T-cell (primary cell): Measurements from ENCODE around the gene LHFPL4. TPM values are rescaled to one million over a fixed set of nuclear protein-coding genes. Genes with fewer than 3 reads are reported as not detected.

Experiments used
- ATAC-seq, 4 experiments: fragments of 200-7000 bp in 3 of 4; fragments of 150-1000 bp in 1 of 4; cut with Tn5 transposase; replicated peaks in 1 of 4; 1 replicate in 3 of 4; 2 replicates in 1 of 4; pipeline ENCODE4 v1.10.0; 2021; ENCODE audit warnings: moderate library complexity in 3 of 4, mild to moderate bottlenecking in 2 of 4, moderate number of reproducible peaks in 1 of 4
- CTCF ChIA-PET, 2 donors: fragments of 300-600 bp; sonication (Branson Sonifier 250); formaldehyde crosslinking; loops; one replicate each; lab custom pipeline; 2022; ENCODE audit warnings: antibody characterized with exemption in 2 of 2; lab: Charles Lee
- POLR2A ChIA-PET, 2 donors: fragments of 300-600 bp; sonication (Branson Sonifier 250); formaldehyde crosslinking; loops; one replicate each; lab custom pipeline; 2022; ENCODE audit warnings: antibody characterized with exemption in 2 of 2; lab: Charles Lee
- DNase-seq, 35 experiments: peaks; one replicate each; pipeline versions ENCODE4 v3.0.0 to v3.0.0-alpha.2; 2013 to 2023
- H3K27ac ChIP-seq: one replicate; pipeline ENCODE4 v1.5.1; 2013; ENCODE audit warnings: low read length
- H3K27me3 ChIP-seq, 2 experiments: replicated peaks in 1 of 2; 1 replicate in 1 of 2; 2 replicates in 1 of 2; pipeline versions ENCODE4 v1.6.1 to v1.7.0; 2013; ENCODE audit warnings: low read length in 1 of 2, mixed read lengths in 1 of 2; ENCODE audit not compliant: control insufficient read depth in 2 of 2, insufficient read depth in 2 of 2; ENCODE audit errors: extremely low read depth in 1 of 2
- H3K36me3 ChIP-seq, 2 donors: 1 replicate in 1 of 2; 2 replicates in 1 of 2; pipeline versions ENCODE4 v1.6.1 to v1.7.0; 2013; ENCODE audit warnings: low read length in 1 of 2; ENCODE audit not compliant: control insufficient read depth in 2 of 2, insufficient read depth in 1 of 2; ENCODE audit errors: extremely low read depth in 1 of 2
- H3K4me1 ChIP-seq, 2 experiments: 1 replicate in 1 of 2; 2 replicates in 1 of 2; pipeline versions ENCODE4 v1.6.1 to v1.7.0; 2013; ENCODE audit warnings: low read length in 2 of 2, mixed read lengths in 1 of 2; ENCODE audit not compliant: insufficient read depth in 2 of 2, control insufficient read depth in 1 of 2; ENCODE audit errors: extremely low read depth in 1 of 2
- H3K4me3 ChIP-seq, 2 donors: 1 replicate in 1 of 2; 2 replicates in 1 of 2; pipeline versions ENCODE4 v1.5.1 to v1.7.0; 2013; ENCODE audit warnings: mild to moderate bottlenecking in 2 of 2, low read length in 1 of 2, moderate library complexity in 1 of 2; ENCODE audit not compliant: control insufficient read depth in 1 of 2; ENCODE audit errors: extremely low read depth in 1 of 2
- H3K9me3 ChIP-seq: 2 replicates; pipeline ENCODE4 v1.7.0; 2013
- H3K27ac Mint-ChIP-seq, 2 donors: one replicate each; pipeline ENCODE4 v1.8.0; 2020 to 2021; ENCODE audit warnings: mild to moderate bottlenecking in 2 of 2, mixed read lengths in 2 of 2
- H3K27me3 Mint-ChIP-seq, 2 donors: one replicate each; pipeline ENCODE4 v1.8.0; 2021 to 2022; ENCODE audit warnings: mixed read lengths in 2 of 2
- H3K36me3 Mint-ChIP-seq: one replicate; pipeline ENCODE4 v1.8.0; 2021; ENCODE audit warnings: mixed read lengths
- H3K4me1 Mint-ChIP-seq, 3 donors: one replicate each; pipeline ENCODE4 v1.8.0; 2020 to 2022; ENCODE audit warnings: mixed read lengths in 3 of 3, mild to moderate bottlenecking in 1 of 3
- H3K4me3 Mint-ChIP-seq, 3 donors: one replicate each; pipeline ENCODE4 v1.8.0; 2020 to 2022; ENCODE audit warnings: mild to moderate bottlenecking in 3 of 3, mixed read lengths in 3 of 3, moderate library complexity in 3 of 3
- H3K9me3 Mint-ChIP-seq, 3 donors: one replicate each; pipeline ENCODE4 v1.8.0; 2020 to 2022; ENCODE audit warnings: mixed read lengths in 3 of 3
- WGBS: methylation state at CpG from one replicate; pipeline ENCODE4 v1.1.5; 2013; ENCODE audit warnings: missing lambda C conversion rate; ENCODE audit not compliant: insufficient coverage; 5-methylcytosine and 5-hydroxymethylcytosine counted together
- total RNA-seq, 35 experiments: library from RNA in 6 of 35; stranded (reverse) in 6 of 35; fragments of 120-200 nt in 1 of 35; gene quantifications; one replicate each; pipeline versions ENCODE4 v1.2.1 to v1.2.4 and lab custom pipeline; 2013 to 2026

The LHFPL4 gene
- total RNA-seq, 5 donors from 2014 or later (not counting 1 experiment from before 2014, with no cell fraction given): not detected

DNA sequence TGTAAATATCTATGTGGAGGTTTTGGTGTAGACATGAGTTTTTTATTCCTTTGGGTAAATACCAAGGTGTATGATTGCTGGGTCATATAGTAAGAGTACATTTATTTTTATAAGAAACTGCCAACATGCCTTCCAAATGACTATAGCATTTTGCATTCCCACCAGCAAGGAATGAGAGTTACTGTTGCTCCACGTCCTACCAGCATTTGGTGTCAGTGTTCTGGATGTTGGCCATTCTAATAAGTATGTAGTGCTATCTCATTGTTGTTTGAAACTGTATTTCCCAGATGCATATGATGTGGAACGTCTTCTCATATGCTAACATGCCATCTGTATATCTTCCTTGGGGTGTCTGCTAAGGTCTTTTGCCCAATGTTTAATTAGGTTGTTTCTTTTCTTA lies 38.7 kb downstream of the LHFPL4 start:
- H3K27me3 ChIP-seq: peaks cover 0 to 8% of the 10 kb centered on the region in 2 experiments
- WGBS: 40% methylated on average over 1 of the region's 2 CpGs
- Mint-ChIP-seq H3K4me3 (no peak overlapping the region), H3K9me3 (no peaks in the 10 kb centered on the region), H3K27me3 (peaks cover 12 to 15% of the 10 kb centered on the region in 2 donors), H3K4me1 (no peaks in the 10 kb centered on the region), H3K36me3 (no peaks in the 10 kb centered on the region), H3K27ac (no peak overlapping the region)
- H3K36me3 ChIP-seq: no peaks in the 10 kb centered on the region
- DNase-seq: no peak
- ChIA-PET CTCF (no interaction called here), POLR2A (no interaction called here)
- no peaks in the 10 kb centered on the region for H3K4me1 ChIP-seq
- no peak overlapping the region for H3K27ac ChIP-seq
- no peaks in the 10 kb centered on the region for H3K9me3 ChIP-seq
- no peak for ATAC-seq
- no peak overlapping the region for H3K4me3 ChIP-seq

GRCh38 chr3:9514306-9514705 lies 39.3 kb downstream of the LHFPL4 start:
- POLR2A ChIA-PET: no interaction called here
- CTCF ChIA-PET: no interaction called here
- H3K4me1 Mint-ChIP-seq: no peaks in the 10 kb centered on the region
- DNase-seq (no peak), ATAC-seq (no peak)
- H3K27ac Mint-ChIP-seq: no peak overlapping the region
- no peaks in the 10 kb centered on the region for H3K9me3 Mint-ChIP-seq
- H3K4me3 ChIP-seq: no peak overlapping the region
- no peaks in the 10 kb centered on the region for H3K4me1 ChIP-seq
- H3K4me3 Mint-ChIP-seq: no peak overlapping the region
- H3K27ac ChIP-seq: no peak overlapping the region
- H3K9me3 ChIP-seq: no peaks in the 10 kb centered on the region
- peaks cover 2 to 15% of the 10 kb centered on the region in 2 experiments for H3K27me3 ChIP-seq
- WGBS: 40% methylated on average over 1 of the region's 4 CpGs
- no peaks in the 10 kb centered on the region for H3K36me3 Mint-ChIP-seq
- H3K27me3 Mint-ChIP-seq: peaks cover 9 to 15% of the 10 kb centered on the region in 2 donors
- H3K36me3 ChIP-seq: no peaks in the 10 kb centered on the region

DNA sequence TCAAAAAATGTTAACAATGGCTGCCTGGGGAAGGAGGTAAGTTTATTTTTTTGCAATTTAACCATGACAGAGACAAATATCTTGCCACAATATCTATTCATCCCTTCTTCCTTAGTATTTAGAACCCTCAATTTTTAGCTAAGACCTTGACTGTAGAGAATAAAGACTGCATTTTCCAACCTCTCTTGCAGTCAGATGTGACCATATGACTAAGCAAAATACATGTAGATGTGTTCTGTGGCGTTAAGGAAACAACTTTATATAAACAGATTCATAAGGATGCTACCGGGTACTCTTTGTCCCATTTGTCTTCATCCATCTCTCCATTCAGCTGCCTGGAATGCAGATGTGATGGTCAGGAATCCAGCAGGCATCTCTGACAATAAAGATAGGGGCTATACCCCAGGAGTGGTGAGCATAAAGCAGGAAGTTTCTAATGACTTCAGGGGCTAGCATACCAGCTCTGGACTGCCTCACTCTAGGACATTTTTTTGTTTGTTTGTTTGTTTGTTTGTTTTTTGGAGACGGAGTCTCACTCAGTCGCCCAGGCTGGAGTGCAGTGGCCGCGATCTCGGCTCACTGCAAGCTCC lies 41.1 kb downstream of the LHFPL4 start:
- Mint-ChIP-seq H3K27me3 (peaks cover 19 to 22% of the 10 kb centered on the region in 2 donors), H3K27ac (no peak overlapping the region), H3K4me1 (no peaks in the 10 kb centered on the region), H3K9me3 (no peaks in the 10 kb centered on the region), H3K36me3 (no peaks in the 10 kb centered on the region), H3K4me3 (no peak overlapping the region)
- WGBS: 75% methylated on average over 5 of the region's 7 CpGs
- Histone ChIP-seq H3K27ac (no peak overlapping the region), H3K4me3 (no peak overlapping the region), H3K27me3 (peaks cover 5 to 32% of the 10 kb centered on the region in 2 experiments), H3K36me3 (no peaks in the 10 kb centered on the region), H3K9me3 (no peaks in the 10 kb centered on the region), H3K4me1 (no peaks in the 10 kb centered on the region)
- DNase-seq (no peak), ATAC-seq (no peak)
- ChIA-PET POLR2A (no interaction called here), CTCF (no interaction called here)

DNA sequence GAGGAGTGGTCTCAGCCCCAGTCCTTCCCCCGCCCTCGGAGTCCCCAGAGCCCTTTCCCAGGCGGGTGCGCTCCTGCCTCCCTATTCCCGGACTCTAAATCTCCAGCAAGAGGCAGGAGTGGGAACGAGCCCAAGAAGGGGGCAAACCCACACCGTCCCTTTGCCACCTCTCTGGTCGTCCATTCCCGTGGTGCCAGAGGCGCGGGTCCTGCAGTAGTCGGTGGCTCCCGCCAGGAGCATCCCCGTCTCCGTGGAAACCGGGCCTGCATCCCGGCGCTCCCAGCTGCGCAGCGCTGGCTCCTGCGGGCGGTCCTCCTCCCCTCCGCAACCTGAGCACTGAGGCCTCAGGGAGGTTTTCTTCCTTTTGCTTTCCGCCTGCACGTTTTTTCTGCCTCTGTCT lies 44.8 kb downstream of the LHFPL4 start:
- CTCF ChIA-PET: no interaction called here

GRCh38 chr3:9507586-9508578 lies 45.7 kb downstream of the LHFPL4 start:
- Mint-ChIP-seq H3K27ac (no peak overlapping the region), H3K4me3 (no peak overlapping the region), H3K4me1 (peaks cover 0 to 3% (median 3%) of the 10 kb centered on the region in 3 donors), H3K36me3 (no peaks in the 10 kb centered on the region), H3K9me3 (no peaks in the 10 kb centered on the region), H3K27me3 (peaks cover 23 to 32% of the 10 kb centered on the region in 2 donors)
- no peak for ATAC-seq
- Histone ChIP-seq H3K4me3 (no peak overlapping the region), H3K36me3 (no peaks in the 10 kb centered on the region), H3K27me3 (peaks cover 7 to 47% of the 10 kb centered on the region in 2 experiments), H3K9me3 (no peaks in the 10 kb centered on the region), H3K27ac (no peak overlapping the region), H3K4me1 (no peaks in the 10 kb centered on the region)
- no peak for DNase-seq
- 66% methylated on average over 9 of the region's 14 CpGs for WGBS
- POLR2A ChIA-PET: no interaction called here
- CTCF ChIA-PET: interaction anchor here in 1 of 2 donors (1.0 kb wide), 1 partner anchor 607 kb away, joined by 5 read pairs; no protein-coding TSS in a partner anchor

More for the DNA sequence above, 44.8 kb downstream of the LHFPL4 start:
- Histone ChIP-seq H3K27me3 (peaks cover 7 to 42% of the 10 kb centered on the region in 2 experiments), H3K4me1 (no peaks in the 10 kb centered on the region), H3K4me3 (no peak overlapping the region), H3K36me3 (no peaks in the 10 kb centered on the region), H3K27ac (no peak overlapping the region), H3K9me3 (no peaks in the 10 kb centered on the region)
- Mint-ChIP-seq H3K4me1 (no peaks in the 10 kb centered on the region), H3K27ac (no peak overlapping the region), H3K36me3 (no peaks in the 10 kb centered on the region), H3K4me3 (no peak overlapping the region), H3K9me3 (no peaks in the 10 kb centered on the region), H3K27me3 (peaks cover 23 to 29% of the 10 kb centered on the region in 2 donors)
- DNase-seq (no peak), ATAC-seq (no peak)
- POLR2A ChIA-PET: no interaction called here
- 19% methylated on average over 23 of the region's 25 CpGs for WGBS

- no peaks in the 10 kb centered on the region for H3K36me3 ChIP-seq
- H3K36me3 Mint-ChIP-seq: no peaks in the 10 kb centered on the region
- CTCF ChIA-PET: interaction anchor here (1.1 to 1.6 kb wide), 2 partner anchors 224 kb away, joined by 3 read pairs; no protein-coding TSS in a partner anchor
- H3K27ac ChIP-seq: no peak overlapping the region
- H3K27me3 Mint-ChIP-seq: peaks cover 38 to 47% of the 10 kb centered on the region in 2 donors
- POLR2A ChIA-PET: no interaction called here
- H3K9me3 Mint-ChIP-seq: no peaks in the 10 kb centered on the region
- DNase-seq: peak; percentile 19 to 79 (median 57)
- H3K4me1 ChIP-seq: peaks cover 0 to 17% of the 10 kb centered on the region in 2 experiments
- peaks cover 8 to 15% (median 10%) of the 10 kb centered on the region in 3 donors for H3K4me1 Mint-ChIP-seq
- H3K27ac Mint-ChIP-seq: no peak overlapping the region
- ATAC-seq: peak; percentile 43 to 63 (median 56)
- no peak overlapping the region for H3K4me3 ChIP-seq
- H3K9me3 ChIP-seq: no peaks in the 10 kb centered on the region
- H3K27me3 ChIP-seq: peaks cover 2 to 67% of the 10 kb centered on the region in 2 experiments
- no peak overlapping the region for H3K4me3 Mint-ChIP-seq
- WGBS: 0% methylated on average over 1 of the region's 4 CpGs
Measured at GRCh38 chr3:9503283-9503682, 50.3 kb downstream of the LHFPL4 start.
